H1 (cell line): ENCODE measurements around the gene ENOX2. TPM values are rescaled to one million over a fixed set of nuclear protein-coding genes. Genes with fewer than 3 reads are reported as not detected.

ENCODE experiments used
- CTCF ChIA-PET: fragments of 300-600 bp; sonication (Branson Sonifier 250); formaldehyde crosslinking; loops from one replicate; lab custom pipeline; 2021; ENCODE audit not compliant: partially characterized antibody; lab: Charles Lee
- POLR2A ChIA-PET: fragments of 300-600 bp; sonication (Branson Sonifier 250); formaldehyde crosslinking; loops from one replicate; lab custom pipeline; 2021; ENCODE audit warnings: inconsistent platforms; ENCODE audit not compliant: partially characterized antibody; lab: Charles Lee
- DNase-seq, 2 experiments: peaks; one replicate each; pipeline versions ENCODE4 v3.0.0 to v3.0.0-alpha.2; 2010 to 2022; ENCODE audit warnings: low spot score in 2 of 2, low read depth in 1 of 2, mixed read lengths in 1 of 2
- FAIRE-seq: peaks from 2 replicates; lab custom pipeline; 2011; peaks lifted over from hg19 to GRCh38; lab: Jason Lieb, UNC
- H2AFZ ChIP-seq: 2 replicates; pipeline ENCODE4 v1.8.1; 2012; ENCODE audit warnings: low read length, inconsistent platforms
- H2AK5ac ChIP-seq: 2 replicates; pipeline ENCODE4 v1.6.1; 2013; ENCODE audit warnings: low read depth, low read length
- H2BK120ac ChIP-seq: replicated peaks from 2 replicates; pipeline ENCODE3; 2013; ENCODE audit warnings: low read depth, low read length, inconsistent platforms
- H2BK12ac ChIP-seq: 2 replicates; pipeline ENCODE4 v1.6.1; 2013; ENCODE audit warnings: low read depth, low read length
- H2BK15ac ChIP-seq: 2 replicates; pipeline ENCODE4 v1.6.1; 2013; ENCODE audit warnings: low read length
- H2BK20ac ChIP-seq: 2 replicates; pipeline ENCODE4 v1.6.1; 2013; ENCODE audit warnings: low read length
- H2BK5ac ChIP-seq: 2 replicates; pipeline ENCODE4 v1.6.1; 2013; ENCODE audit warnings: low read depth, low read length
- H3K14ac ChIP-seq: 2 replicates; pipeline ENCODE4 v1.6.1; 2013; ENCODE audit warnings: inconsistent platforms; ENCODE audit not compliant: insufficient read length
- H3K18ac ChIP-seq: 2 replicates; pipeline ENCODE4 v1.6.1; 2013; ENCODE audit warnings: low read length; ENCODE audit errors: extremely low read depth
- H3K23ac ChIP-seq: 2 replicates; pipeline ENCODE4 v1.6.1; 2013; ENCODE audit warnings: inconsistent platforms; ENCODE audit not compliant: insufficient read length
- H3K23me2 ChIP-seq: 2 replicates; pipeline ENCODE4 v1.6.1; 2013; ENCODE audit warnings: low read depth, low read length
- H3K27ac ChIP-seq: 2 replicates; pipeline ENCODE4 v1.6.1; 2011; ENCODE audit warnings: low read depth, low read length, inconsistent platforms
- H3K27me3 ChIP-seq, 4 experiments: replicated peaks in 1 of 4; 1 replicate in 1 of 4; 2 replicates in 3 of 4; pipeline versions ENCODE4 v1.6.1 to v1.8.1; 2011 to 2013; ENCODE audit warnings: low read length in 3 of 4, mild to moderate bottlenecking in 3 of 4, inconsistent platforms in 2 of 4, mixed read lengths in 2 of 4, moderate library complexity in 1 of 4; ENCODE audit not compliant: control insufficient read depth in 3 of 4, insufficient read depth in 3 of 4; ENCODE audit errors: extremely low read depth in 1 of 4
- H3K36me3 ChIP-seq, 4 experiments: 2 replicates each; pipeline versions ENCODE4 v1.6.1 to v1.8.1; 2011 to 2013; ENCODE audit warnings: mild to moderate bottlenecking in 4 of 4, low read length in 3 of 4, moderate library complexity in 2 of 4, control low read depth in 1 of 4, inconsistent platforms in 1 of 4; ENCODE audit not compliant: insufficient read depth in 4 of 4, control insufficient read depth in 2 of 4
- H3K4ac ChIP-seq: replicated peaks from 2 replicates; pipeline ENCODE3; 2013; ENCODE audit warnings: low read length, low read depth, mixed read lengths, inconsistent platforms; ENCODE audit not compliant: insufficient read length
- H3K4me1 ChIP-seq, 4 experiments: replicated peaks in 1 of 4; 1 replicate in 1 of 4; 2 replicates in 3 of 4; pipeline versions ENCODE4 v1.6.1 to v1.8.1; 2011 to 2013; ENCODE audit warnings: low read length in 3 of 4, inconsistent platforms in 2 of 4, mixed read lengths in 1 of 4; ENCODE audit not compliant: insufficient read depth in 4 of 4, control insufficient read depth in 3 of 4
- H3K4me2 ChIP-seq, 2 experiments: 2 replicates each; pipeline versions ENCODE4 v1.6.1 to v1.8.1; 2011 to 2013; ENCODE audit warnings: low read depth in 2 of 2, low read length in 2 of 2, control low read depth in 1 of 2, inconsistent platforms in 1 of 2, mild to moderate bottlenecking in 1 of 2; ENCODE audit not compliant: insufficient read depth in 1 of 2
- H3K4me3 ChIP-seq, 4 experiments: fragments of 200-600, 300-600 bp in 1 of 4; sonication (generic), shearing (Covaris generic), sonication (Bioruptor Twin) in 1 of 4; 2 replicates each; pipeline versions ENCODE4 v1.5.1 to v1.8.1; 2011 to 2016; ENCODE audit warnings: low read length in 4 of 4, low read depth in 3 of 4, control low read depth in 2 of 4, inconsistent platforms in 2 of 4, mild to moderate bottlenecking in 2 of 4, mixed read lengths in 1 of 4, moderate library complexity in 1 of 4; ENCODE audit not compliant: insufficient read depth in 2 of 4; ENCODE audit errors: extremely low read depth in 1 of 4
- H3K56ac ChIP-seq: replicated peaks from 2 replicates; pipeline ENCODE3; 2013; ENCODE audit warnings: low read depth, mild to moderate bottlenecking, mixed read lengths, low read length, inconsistent platforms; ENCODE audit not compliant: insufficient read length
- H3K79me1 ChIP-seq: 2 replicates; pipeline ENCODE4 v1.6.1; 2013; ENCODE audit warnings: low read depth, low read length, control low read depth
- H3K79me2 ChIP-seq, 2 experiments: 2 replicates each; pipeline versions ENCODE4 v1.6.1 to v1.8.1; 2012 to 2013; ENCODE audit warnings: low read length in 2 of 2, mild to moderate bottlenecking in 2 of 2, inconsistent platforms in 1 of 2; ENCODE audit not compliant: insufficient read depth in 2 of 2, control insufficient read depth in 1 of 2
- H3K9ac ChIP-seq, 4 experiments: replicated peaks in 1 of 4; 1 replicate in 1 of 4; 2 replicates in 3 of 4; pipeline versions ENCODE4 v1.6.1 to v1.8.1; 2011 to 2013; ENCODE audit warnings: low read depth in 3 of 4, low read length in 3 of 4, control low read depth in 2 of 4, mild to moderate bottlenecking in 2 of 4, moderate library complexity in 2 of 4, inconsistent platforms in 1 of 4; ENCODE audit errors: extremely low read depth in 1 of 4
- H3K9me3 ChIP-seq, 2 experiments: 2 replicates each; pipeline versions ENCODE4 v1.6.1 to v1.8.1; 2012 to 2013; ENCODE audit warnings: mild to moderate bottlenecking in 2 of 2, moderate library complexity in 2 of 2, control low read depth in 1 of 2, inconsistent platforms in 1 of 2, low read depth in 1 of 2, low read length in 1 of 2, mixed read lengths in 1 of 2; ENCODE audit not compliant: insufficient read depth in 2 of 2
- H4K20me1 ChIP-seq, 2 experiments: replicated peaks in 1 of 2; 2 replicates each; pipeline versions ENCODE3 to v1.8.1; 2011 to 2013; ENCODE audit warnings: inconsistent platforms in 2 of 2, low read length in 2 of 2, mild to moderate bottlenecking in 1 of 2; ENCODE audit not compliant: insufficient read depth in 2 of 2, control insufficient read depth in 1 of 2
- H4K5ac ChIP-seq: 2 replicates; pipeline ENCODE4 v1.6.1; 2013; ENCODE audit warnings: low read length, low read depth, mixed read lengths, inconsistent platforms; ENCODE audit not compliant: insufficient read length
- H4K8ac ChIP-seq: 2 replicates; pipeline ENCODE4 v1.8.0; 2013; ENCODE audit warnings: mild to moderate bottlenecking, moderate library complexity, low read length, inconsistent platforms; ENCODE audit not compliant: insufficient read depth; ENCODE audit errors: extremely low read depth
- H4K91ac ChIP-seq: replicated peaks from 2 replicates; pipeline ENCODE3; 2013; ENCODE audit warnings: low read length, mixed read lengths, inconsistent platforms; ENCODE audit not compliant: insufficient read length
- HDAC2 ChIP-seq, 2 experiments: fragments of 300-600 bp in 1 of 2; sonication (generic) in 1 of 2; IDR thresholded peaks; 2 replicates each; pipeline ENCODE4 v1.6.1; 2011 to 2012; ENCODE audit warnings: low read depth in 2 of 2, low read length in 2 of 2, mild to moderate bottlenecking in 2 of 2, moderate library complexity in 2 of 2, borderline replicate concordance in 1 of 2, inconsistent platforms in 1 of 2
- POLR2AphosphoS5 ChIP-seq: IDR thresholded peaks from 2 replicates; pipeline ENCODE4 v1.6.1; 2011; ENCODE audit warnings: low read depth, low read length
- SAP30 ChIP-seq: fragments of 300-600 bp; sonication (generic); IDR thresholded peaks from 2 replicates; pipeline ENCODE4 v1.7.1; 2012; ENCODE audit warnings: low read length, moderate library complexity, mild to moderate bottlenecking, inconsistent platforms; ENCODE audit not compliant: insufficient read depth, insufficient replicate concordance
- SUZ12 ChIP-seq: fragments of 200-600 bp; sonication (generic); IDR thresholded peaks from 2 replicates; pipeline ENCODE4 v1.6.1; 2012; ENCODE audit warnings: mild to moderate bottlenecking, inconsistent platforms, low read length, moderate library complexity, mixed read lengths
- TBP ChIP-seq: IDR thresholded peaks from 2 replicates; pipeline ENCODE4 v1.6.1; 2011; ENCODE audit warnings: low read depth, low read length, improper control_type of control experiment
- YY1 ChIP-seq: IDR thresholded peaks from 2 replicates; pipeline ENCODE4 v1.6.1; 2011; ENCODE audit warnings: low read depth, mild to moderate bottlenecking, low read length
- WGBS, 2 experiments: shearing (Covaris generic) in 1 of 2; methylation state at CpG; one replicate each; pipeline versions ENCODE4 v1.1.6 to v1.1.7; 2013 to 2015; ENCODE audit warnings: low lambda C conversion rate in 2 of 2, mixed read lengths in 2 of 2, inconsistent platforms in 1 of 2, low coverage in 1 of 2, missing lambda C conversion rate in 1 of 2; ENCODE audit not compliant: insufficient replicate concordance in 2 of 2, insufficient coverage in 1 of 2, insufficient read length in 1 of 2; ENCODE audit errors: extremely low coverage in 1 of 2, missing lambda C conversion rate in 1 of 2; 5-methylcytosine and 5-hydroxymethylcytosine counted together
- polyA plus RNA-seq, 7 experiments: library from polyadenylated mRNA; depleted of rRNA in 3 of 7; stranded (reverse) in 5 of 7; unstranded in 2 of 7; fragments of >200 nt in 5 of 7; fragments of 200-250 nt in 2 of 7; gene quantifications; 1 replicate in 5 of 7; 2 replicates in 1 of 7; 4 replicates in 1 of 7; pipeline versions ENCODE4 v1.2.1 to v1.2.3, GENCODE V29; 2011 to 2013; ENCODE audit warnings: missing spikeins in 2 of 7, mixed read lengths in 2 of 7
- total RNA-seq: library from RNA; stranded (reverse); fragmentation: NEBNext Ultra II Directional; extraction: Animal tissue kit (Norgen Biotek cat#: 25700); gene quantifications from 2 replicates; pipeline ENCODE4 v1.2.1, GENCODE V29; 2021
- TF ChIP-seq, protein P1 (sequence below): IDR thresholded peaks from 2 replicates; pipeline ENCODE4 v1.6.1; 2012; ENCODE audit warnings: low read length, inconsistent platforms
- TF ChIP-seq, protein P2 (sequence below): IDR thresholded peaks from 2 replicates; pipeline ENCODE4 v1.6.1; 2011; ENCODE audit warnings: low read length, improper control_type of control experiment

ENOX2 gene
- total and polyA plus RNA-seq, 2 of the 8 experiments (the other 6 are each of a cell fraction or from before 2014, with no cell fraction given): 4.5 to 12.3 TPM

DNA sequence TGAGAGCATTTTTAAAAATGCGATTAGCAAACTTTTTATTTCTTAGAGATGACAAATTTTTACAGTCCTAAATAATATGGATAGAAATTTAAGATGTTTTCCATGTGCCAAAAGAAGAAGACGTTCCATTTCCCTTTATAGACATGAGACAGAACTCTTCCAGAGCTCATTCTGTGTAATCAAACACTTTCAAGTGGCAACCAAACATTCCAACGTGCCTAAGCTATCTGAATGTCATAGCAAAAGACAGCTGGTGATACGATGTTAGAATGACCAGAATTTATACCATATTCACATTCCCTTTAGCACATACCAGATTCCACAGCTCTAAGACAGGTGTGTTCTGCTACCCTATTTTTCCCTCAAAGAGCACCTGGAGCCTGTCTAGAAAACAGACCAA lies 133.2 kb downstream of the ENOX2 start:
- Histone ChIP-seq H3K36me3 (no peaks in the 10 kb centered on the region), H4K8ac (no peak overlapping the region), H3K14ac (no peak overlapping the region), H2BK5ac (no peak overlapping the region), H3K4me2 (no peak overlapping the region), H3K18ac (no peak overlapping the region), H2BK12ac (no peak overlapping the region), H3K9ac (no peak overlapping the region), H4K91ac (no peak overlapping the region), H4K5ac (no peak overlapping the region), H2BK120ac (no peak overlapping the region), H3K27me3 (no peaks in the 10 kb centered on the region), H2BK20ac (no peak overlapping the region), H3K4me3 (no peak overlapping the region), H3K4me1 (no peaks in the 10 kb centered on the region), H3K79me2 (no peaks in the 10 kb centered on the region), H3K23ac (no peak overlapping the region), H4K20me1 (no peaks in the 10 kb centered on the region), H3K56ac (no peak overlapping the region), H3K79me1 (no peaks in the 10 kb centered on the region), H3K4ac (no peak overlapping the region), H2AK5ac (no peak overlapping the region), H3K27ac (no peak overlapping the region), H3K9me3 (no peaks in the 10 kb centered on the region), H2BK15ac (no peak overlapping the region), H3K23me2 (no peaks in the 10 kb centered on the region), H2AFZ (no peak overlapping the region)
- WGBS, 2 experiments: 84% methylated on average over 4 of the region's 4 CpGs; no CpG with 5 or more reads in 1 of the 2 experiments
- ChIA-PET CTCF (no interaction called here), POLR2A (no interaction called here)
- DNase-seq (no peak), FAIRE-seq (no peak)
- TF ChIP-seq SUZ12: no peak
- TF ChIP-seq, protein P1, sequence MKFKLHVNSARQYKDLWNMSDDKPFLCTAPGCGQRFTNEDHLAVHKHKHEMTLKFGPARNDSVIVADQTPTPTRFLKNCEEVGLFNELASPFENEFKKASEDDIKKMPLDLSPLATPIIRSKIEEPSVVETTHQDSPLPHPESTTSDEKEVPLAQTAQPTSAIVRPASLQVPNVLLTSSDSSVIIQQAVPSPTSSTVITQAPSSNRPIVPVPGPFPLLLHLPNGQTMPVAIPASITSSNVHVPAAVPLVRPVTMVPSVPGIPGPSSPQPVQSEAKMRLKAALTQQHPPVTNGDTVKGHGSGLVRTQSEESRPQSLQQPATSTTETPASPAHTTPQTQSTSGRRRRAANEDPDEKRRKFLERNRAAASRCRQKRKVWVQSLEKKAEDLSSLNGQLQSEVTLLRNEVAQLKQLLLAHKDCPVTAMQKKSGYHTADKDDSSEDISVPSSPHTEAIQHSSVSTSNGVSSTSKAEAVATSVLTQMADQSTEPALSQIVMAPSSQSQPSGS: no peak
- no peak for TF ChIP-seq TBP
- TF ChIP-seq, protein P2, sequence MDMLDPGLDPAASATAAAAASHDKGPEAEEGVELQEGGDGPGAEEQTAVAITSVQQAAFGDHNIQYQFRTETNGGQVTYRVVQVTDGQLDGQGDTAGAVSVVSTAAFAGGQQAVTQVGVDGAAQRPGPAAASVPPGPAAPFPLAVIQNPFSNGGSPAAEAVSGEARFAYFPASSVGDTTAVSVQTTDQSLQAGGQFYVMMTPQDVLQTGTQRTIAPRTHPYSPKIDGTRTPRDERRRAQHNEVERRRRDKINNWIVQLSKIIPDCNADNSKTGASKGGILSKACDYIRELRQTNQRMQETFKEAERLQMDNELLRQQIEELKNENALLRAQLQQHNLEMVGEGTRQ: no peak
- TF ChIP-seq YY1: no peak
- no peak for TF ChIP-seq POLR2AphosphoS5
- no peak for TF ChIP-seq HDAC2 (IDR thresholded peaks at IDR 0.05; ENCODE audit: borderline replicate concordance in 1 of 2, low read depth in 2 of 2, low read length in 2 of 2)
- no peak for TF ChIP-seq SAP30
